HG03108 (cell line): ENCODE results near the gene ETV1.
"Not testable (repeated sequence)": the region's sequence is repeated elsewhere in the genome, so short reads cannot be mapped to it uniquely, and the experiment has no call there.

ENCODE experiments used
- ATAC-seq: cut with Tn5 transposase; IDR thresholded peaks from one replicate; pipeline ENCODE4 v1.9.1; 2021; ENCODE audit warnings: moderate library complexity; ENCODE audit not compliant: unreplicated experiment

The ETV1 gene

GRCh38 chr7:13933536-13933935 is 55.9 kb downstream of the ETV1 start:
- no peak for ATAC-seq

- ATAC-seq, result no peak
These were observed 56.4 kb downstream of the ETV1 start for GRCh38 chr7:13933091-13933490.

- no peak for ATAC-seq
These were observed 57.3 kb downstream of the ETV1 start for GRCh38 chr7:13932131-13932530.

GRCh38 chr7:13921062-13921461 is 68.4 kb downstream of the ETV1 start:
- ATAC-seq, result no peak

GRCh38 chr7:13920053-13920697 is 69.3 kb downstream of the ETV1 start:
- ATAC-seq, result no peak

DNA sequence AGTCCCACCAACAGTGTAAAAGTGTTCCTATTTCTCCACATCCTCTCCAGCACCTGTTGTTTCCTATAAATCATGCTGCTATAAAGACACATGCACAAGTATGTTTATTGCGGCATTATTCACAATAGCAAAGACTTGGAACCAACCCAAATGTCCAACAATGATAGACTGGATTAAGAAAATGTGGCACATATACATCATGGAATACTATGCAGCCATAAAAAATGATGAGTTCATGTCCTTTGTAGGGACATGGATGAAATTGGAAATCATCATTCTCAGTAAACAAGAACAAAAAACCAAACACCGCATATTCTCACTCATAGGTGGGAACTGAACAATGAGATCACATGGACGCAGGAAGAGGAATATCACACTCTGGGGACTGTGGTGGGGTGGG is 71.1 kb downstream of the ETV1 start:
- not testable (repeated sequence) for ATAC-seq

GRCh38 chr7:13917103-13917502 is 72.4 kb downstream of the ETV1 start:
- not testable (repeated sequence) for ATAC-seq

GRCh38 chr7:13915891-13916290 is 73.6 kb downstream of the ETV1 start:
- no peak for ATAC-seq

GRCh38 chr7:13912715-13913278 is 76.7 kb downstream of the ETV1 start:
- ATAC-seq, result no peak

DNA sequence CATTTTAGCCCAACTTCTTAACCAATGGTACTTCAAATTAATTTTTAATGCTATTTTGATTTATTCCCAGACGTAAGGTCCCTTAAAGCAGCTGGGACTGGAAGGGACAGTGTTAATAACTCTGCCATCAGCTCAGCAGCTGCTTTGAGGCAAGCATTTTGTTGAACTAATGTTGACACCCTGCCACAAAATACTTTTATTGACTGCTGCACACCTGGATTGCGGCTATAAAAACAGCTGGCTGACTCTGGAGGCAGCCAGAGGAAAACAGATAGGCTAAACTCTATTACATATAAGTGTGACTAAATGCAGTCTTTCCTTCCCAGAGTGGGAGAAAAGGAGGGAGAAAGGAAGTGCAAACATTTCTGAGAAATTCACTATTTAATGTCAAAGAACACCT is 77.6 kb downstream of the ETV1 start:
- no peak for ATAC-seq

GRCh38 chr7:13910805-13911551 is 78.5 kb downstream of the ETV1 start:
- ATAC-seq, result no peak

GRCh38 chr7:13908667-13909397 is 80.6 kb downstream of the ETV1 start:
- no peak for ATAC-seq

- no peak for ATAC-seq
These were observed 81.6 kb downstream of the ETV1 start for GRCh38 chr7:13907831-13908230.

- no peak for ATAC-seq
These were observed 84.8 kb downstream of the ETV1 start for GRCh38 chr7:13904689-13905088.

DNA sequence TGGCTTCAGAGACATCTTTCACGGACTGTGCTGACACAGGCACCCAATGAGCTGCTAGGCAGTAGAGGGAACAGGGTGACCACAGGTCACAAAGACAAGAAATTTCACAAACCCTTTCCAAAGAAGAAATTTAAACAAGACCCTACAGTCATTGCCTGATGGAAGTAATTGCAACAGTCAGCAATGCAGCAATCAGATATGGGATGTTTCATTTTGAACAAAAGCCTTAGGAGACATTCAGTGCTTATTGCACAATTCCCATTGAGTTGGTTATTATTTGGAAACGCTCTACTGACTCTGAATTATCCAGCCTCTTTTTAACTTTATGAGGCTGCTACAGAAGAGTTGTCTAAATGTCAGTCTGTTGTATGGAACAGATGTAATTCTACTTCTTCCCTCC is 85.5 kb downstream of the ETV1 start:
- ATAC-seq, result no peak

GRCh38 chr7:13901577-13901976 is 87.9 kb downstream of the ETV1 start:
- ATAC-seq, result no peak

DNA sequence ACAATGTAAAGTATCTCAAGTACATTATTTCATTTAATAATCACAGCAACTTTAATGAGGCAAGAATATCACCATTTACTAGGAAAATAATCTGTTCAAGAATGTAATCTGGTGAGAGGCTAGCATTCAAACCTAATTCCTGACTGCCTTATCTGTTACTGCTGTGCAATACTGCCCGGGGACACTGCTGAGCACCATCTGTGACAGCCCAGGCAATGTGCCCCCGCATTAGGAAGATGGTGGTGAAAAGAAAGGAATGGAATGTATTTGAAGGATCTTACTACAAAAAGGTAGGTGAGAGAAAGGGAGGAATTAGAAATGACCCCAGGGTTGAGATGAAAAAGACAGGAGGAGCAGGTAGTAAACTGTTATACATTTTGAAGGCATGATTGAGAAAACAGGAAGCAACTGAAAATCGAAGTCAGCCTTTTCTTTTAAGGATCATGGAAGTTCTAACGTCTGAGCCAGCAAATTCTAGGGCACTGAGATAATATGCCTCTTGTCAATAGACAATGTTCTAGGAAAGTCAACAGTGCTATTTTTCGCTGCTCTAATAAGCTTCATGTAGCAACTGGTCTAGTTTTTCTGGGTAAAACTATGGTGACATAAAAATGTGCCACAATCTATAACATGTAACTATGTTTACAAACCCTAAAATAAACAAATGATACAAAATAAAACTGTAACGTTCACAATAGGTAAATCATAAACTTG is 90.4 kb downstream of the ETV1 start:
- ATAC-seq, result no peak

- no peak for ATAC-seq
These were observed 91.6 kb downstream of the ETV1 start for GRCh38 chr7:13897819-13898218.

- no peak for ATAC-seq
These were observed 94.5 kb downstream of the ETV1 start for GRCh38 chr7:13894954-13895353.

GRCh38 chr7:13894377-13894776 is 95.1 kb downstream of the ETV1 start:
- ATAC-seq, result no peak

DNA sequence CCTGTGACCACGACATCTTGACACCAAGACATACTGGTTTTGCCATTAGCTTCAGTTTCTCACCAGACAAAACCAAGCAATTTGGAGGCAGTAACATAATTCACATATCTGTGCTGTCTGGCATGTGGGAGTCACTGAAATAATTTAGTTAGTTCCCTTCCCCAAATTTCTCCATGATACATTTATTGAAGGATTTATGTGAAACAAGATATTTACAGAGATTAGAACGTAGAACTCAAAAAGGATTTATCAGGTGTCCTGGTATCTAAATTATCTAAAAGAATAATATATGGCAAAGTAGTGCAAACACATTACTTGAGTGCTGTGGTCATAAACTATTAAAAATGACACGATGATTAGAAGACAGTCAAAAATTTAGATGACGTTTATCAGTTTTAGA is 98.7 kb downstream of the ETV1 start:
- no peak for ATAC-seq
